AG09309 (cell line): Measurements from ENCODE around the gene CELSR1.

Experiments
- DNase-seq: peaks from one replicate; pipeline ENCODE4 v3.0.0-alpha.2; 2010; ENCODE audit warnings: low read depth
- H3K4me3 ChIP-seq: 2 replicates; pipeline ENCODE4 v1.5.1; 2011; ENCODE audit warnings: mild to moderate bottlenecking, low read depth, low read length, moderate library complexity; ENCODE audit not compliant: control insufficient read depth
- TF ChIP-seq, protein P1 (sequence below): IDR thresholded peaks from 2 replicates; pipeline ENCODE4 v1.5.1; 2011; ENCODE audit warnings: mild to moderate bottlenecking, low read depth, low read length, inconsistent platforms; ENCODE audit not compliant: insufficient read depth, control insufficient read depth; ENCODE audit errors: missing control alignments

The CELSR1 gene

DNA sequence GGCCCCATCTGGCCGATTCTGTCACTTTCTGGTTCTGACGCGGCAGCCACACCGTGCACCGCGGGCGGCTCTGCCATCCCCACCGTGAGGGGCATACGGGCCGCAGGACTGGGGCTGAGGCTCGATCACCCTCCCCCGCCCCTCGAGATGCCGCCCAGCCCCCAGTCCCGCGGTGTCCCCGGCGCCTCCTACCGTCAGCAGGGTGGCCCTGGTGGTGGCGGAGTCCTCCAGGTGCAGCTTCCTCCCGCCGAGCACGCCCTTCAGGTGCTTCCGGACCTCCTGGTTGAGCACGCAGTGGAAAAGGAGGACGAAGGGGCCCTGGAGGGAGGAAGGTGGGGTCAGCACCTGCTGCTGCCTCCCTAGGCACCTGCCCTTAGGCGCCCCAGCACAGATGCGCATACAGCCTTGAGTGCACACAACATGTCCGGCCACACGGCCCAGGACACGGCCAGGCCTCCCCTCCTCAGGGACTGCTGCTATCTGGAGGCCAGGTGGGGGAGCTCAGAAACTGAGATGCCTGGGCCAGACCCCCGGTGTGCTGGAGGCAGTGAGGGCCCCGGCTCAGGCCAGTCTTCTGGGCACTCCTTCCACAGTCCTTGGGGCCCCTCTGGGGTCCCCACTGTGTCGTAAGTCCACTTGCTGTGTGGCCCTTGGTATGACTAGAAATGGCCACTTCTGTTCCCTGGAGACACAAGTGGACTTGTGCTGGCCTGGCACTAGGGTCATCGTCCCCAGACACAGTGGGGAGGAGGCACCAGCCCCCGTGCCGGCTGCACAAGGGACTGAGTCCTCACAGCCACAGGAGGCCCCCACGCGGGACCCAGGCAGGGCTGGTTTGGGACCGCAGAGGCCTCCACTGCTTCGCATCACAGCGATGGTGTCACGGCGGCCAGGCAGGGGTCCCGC lies 170.4 kb downstream of the CELSR1 start:
- TF ChIP-seq, protein P1, sequence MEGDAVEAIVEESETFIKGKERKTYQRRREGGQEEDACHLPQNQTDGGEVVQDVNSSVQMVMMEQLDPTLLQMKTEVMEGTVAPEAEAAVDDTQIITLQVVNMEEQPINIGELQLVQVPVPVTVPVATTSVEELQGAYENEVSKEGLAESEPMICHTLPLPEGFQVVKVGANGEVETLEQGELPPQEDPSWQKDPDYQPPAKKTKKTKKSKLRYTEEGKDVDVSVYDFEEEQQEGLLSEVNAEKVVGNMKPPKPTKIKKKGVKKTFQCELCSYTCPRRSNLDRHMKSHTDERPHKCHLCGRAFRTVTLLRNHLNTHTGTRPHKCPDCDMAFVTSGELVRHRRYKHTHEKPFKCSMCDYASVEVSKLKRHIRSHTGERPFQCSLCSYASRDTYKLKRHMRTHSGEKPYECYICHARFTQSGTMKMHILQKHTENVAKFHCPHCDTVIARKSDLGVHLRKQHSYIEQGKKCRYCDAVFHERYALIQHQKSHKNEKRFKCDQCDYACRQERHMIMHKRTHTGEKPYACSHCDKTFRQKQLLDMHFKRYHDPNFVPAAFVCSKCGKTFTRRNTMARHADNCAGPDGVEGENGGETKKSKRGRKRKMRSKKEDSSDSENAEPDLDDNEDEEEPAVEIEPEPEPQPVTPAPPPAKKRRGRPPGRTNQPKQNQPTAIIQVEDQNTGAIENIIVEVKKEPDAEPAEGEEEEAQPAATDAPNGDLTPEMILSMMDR = no peak
- no peak overlapping the region for H3K4me3 ChIP-seq
- no peak for DNase-seq

DNA sequence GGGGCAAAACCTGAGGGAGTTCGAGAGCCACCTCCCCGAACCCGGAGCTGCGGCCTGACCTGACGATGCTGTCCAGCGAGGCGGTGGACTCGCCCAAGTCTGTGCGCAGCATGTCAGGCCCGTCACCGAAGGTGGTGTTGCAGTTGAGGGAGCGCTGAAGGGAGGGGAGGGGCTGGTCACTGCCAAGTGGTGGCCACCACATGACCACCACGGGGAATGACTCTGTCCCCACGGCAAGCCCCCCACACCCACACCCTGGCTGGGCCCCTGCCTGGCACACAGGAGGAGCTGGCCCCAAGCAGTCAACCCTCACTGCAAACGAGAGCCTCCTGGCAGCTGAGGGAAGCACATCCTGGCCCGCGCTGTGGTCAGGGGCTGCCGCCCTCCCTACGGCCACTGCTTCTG lies 171.1 kb downstream of the CELSR1 start:
- no peak for DNase-seq
- TF ChIP-seq, protein P1 = no peak
- H3K4me3 ChIP-seq = no peak overlapping the region

DNA sequence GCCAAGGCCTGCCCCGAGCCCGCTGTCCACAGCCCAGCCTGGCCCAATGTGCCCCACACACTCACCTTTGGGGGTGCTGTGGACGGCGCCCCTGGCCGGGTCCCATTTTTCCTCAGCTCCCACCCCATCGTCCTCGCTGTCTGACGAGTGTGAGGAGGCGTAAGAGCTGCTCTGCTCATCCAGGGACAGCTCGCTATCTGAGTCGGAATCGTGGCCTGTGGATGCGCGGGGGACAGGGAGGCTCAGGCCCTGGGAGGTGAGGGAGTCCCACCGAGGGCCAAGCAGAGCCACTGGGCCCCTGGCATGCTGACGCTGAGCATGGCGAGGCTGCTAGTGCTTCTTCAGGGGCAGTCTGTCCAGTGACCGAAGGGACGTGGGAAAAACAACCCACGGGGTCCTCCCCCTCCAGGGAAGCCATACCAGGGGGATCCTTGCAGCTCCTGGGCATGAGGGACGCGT lies 172.2 kb downstream of the CELSR1 start:
- no peak for DNase-seq
- H3K4me3 ChIP-seq = no peak overlapping the region
- TF ChIP-seq, protein P1 = no peak

DNA sequence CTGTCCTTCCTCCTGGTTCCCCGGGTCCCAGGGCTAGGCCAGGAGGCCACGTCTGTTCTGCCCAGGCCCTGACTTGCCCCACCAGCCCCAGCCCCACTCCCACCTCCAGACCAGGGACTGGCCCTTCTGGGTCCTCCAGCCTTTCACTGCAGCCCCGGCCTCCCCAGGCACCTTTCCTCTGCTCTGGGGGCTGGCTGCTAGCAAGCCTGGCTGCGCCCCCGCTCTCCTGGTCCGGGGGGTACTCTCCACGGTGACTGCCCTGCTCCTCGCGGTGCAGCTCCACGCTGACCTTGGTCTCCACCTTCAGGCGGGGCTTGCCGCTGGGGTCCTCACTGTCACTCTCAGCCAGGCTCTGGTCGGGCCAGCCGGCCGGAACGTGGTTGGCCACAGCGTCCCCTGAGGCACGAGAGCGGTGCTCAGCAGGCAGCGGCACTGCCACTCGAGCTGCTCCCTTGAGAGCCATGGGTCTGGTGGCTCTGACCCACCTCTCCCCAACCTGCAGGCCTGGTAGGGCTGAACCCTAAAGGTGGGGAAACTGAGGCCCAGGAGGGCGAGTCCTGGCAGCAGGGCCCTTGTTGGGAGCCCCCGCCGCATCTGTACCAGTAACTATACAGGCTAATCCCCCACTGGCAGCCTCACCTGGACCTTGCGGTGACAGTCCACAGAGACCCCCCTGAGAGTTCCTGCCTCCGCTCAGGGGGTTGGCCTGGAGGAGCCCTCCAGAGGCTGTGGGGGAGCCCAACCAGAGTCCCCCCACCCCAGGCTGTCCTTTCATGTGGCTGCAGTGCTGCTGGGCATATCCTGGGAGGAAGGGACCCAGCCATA lies 172.9 kb downstream of the CELSR1 start:
- DNase-seq = no peak
- TF ChIP-seq, protein P1 = no peak
- H3K4me3 ChIP-seq = no peak overlapping the region

DNA sequence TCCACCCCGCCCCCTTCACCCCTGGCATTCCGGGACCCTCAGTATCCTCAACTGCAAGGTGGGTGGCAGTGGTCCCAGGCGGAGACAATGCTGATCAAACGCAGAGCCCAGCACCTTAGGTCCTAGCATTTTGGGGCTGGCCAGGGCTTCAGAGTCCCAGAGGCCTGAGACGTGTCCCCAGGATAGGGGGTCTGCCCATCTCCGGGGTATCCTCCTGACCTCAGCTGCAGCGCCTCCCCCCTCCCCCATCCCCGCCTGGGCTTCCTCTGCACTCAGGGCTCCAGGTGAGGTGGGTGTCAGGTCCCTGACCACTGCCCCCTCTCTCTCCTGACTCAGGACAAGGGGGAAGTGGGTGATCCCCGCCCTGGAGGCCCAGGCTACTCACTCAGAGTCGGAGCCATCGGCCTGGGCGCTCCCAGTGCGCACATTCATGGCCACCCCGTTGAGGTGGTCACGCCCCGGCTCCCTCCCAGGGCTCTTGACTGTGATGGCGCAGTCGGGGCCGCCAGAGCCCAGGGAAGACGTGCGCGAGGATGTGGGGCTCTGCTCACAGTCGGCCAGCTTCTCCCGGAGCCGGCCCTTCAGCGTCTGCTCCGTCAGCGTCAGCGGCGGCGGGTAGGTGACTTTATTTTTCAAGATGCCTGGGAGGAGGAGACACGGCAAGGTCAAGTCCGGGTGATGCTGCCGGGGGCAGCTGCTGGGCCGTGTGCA lies 173.7 kb downstream of the CELSR1 start:
- TF ChIP-seq, protein P1 = no peak
- no peak overlapping the region for H3K4me3 ChIP-seq
- no peak for DNase-seq

DNA sequence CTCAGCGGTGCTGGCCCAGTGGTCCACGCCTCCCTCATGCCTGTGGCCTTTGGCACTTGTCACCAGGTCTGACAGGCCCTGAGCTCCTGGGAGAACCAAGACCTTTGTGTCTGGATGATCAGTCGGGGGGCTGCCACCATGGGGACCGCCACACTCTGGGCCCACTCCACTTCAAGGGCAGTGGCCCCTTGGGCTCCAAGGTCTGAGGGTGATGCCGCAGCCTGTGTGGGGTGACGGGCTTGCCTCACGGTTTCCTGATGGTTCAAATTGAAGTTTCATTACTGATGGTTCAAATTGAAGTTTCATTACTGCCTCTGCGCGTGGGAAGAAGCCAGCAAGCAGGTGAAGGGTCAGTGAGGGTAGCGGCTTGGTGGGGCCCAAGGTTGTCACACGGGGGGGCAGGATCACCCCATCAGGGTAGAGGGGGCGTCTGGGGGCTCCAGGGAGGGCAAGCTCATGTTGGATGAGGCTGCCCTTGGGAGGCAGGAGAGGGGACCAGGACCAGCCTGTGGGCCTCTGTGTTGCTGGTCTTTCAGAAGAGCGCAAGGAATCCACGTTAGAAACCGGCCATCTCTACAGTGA lies 174.4 kb downstream of the CELSR1 start:
- TF ChIP-seq, protein P1 = no peak
- no peak overlapping the region for H3K4me3 ChIP-seq
- DNase-seq = no peak
